Endothelial cell of umbilical vein (primary cell): ENCODE data around the gene EVC2. TPM values are rescaled to one million over a fixed set of nuclear protein-coding genes. Genes with fewer than 3 reads are reported as not detected.

ENCODE experiments used
- BruUV-seq: library from RNA; stranded (reverse); fragments of 400-500 nt; replicated peaks from 2 replicates; lab custom pipeline; 2021; lab: Mats Ljungman, UMichigan
- CTCF ChIA-PET: fragments of 300-600, 350-600 bp; sonication (Branson Sonifier 250); formaldehyde crosslinking; loops from one replicate; lab custom pipeline; 2021; ENCODE audit warnings: antibody characterized with exemption, inconsistent platforms; lab: Charles Lee
- POLR2A ChIA-PET: fragments of 300-600, 350-600 bp; sonication (Branson Sonifier 250); formaldehyde crosslinking; loops from one replicate; lab custom pipeline; 2021; ENCODE audit warnings: antibody characterized with exemption, inconsistent platforms; lab: Charles Lee
- DNase-seq: peaks from one replicate; pipeline ENCODE4 v3.0.0-alpha.2; 2011; ENCODE audit warnings: low read depth, low spot score
- FAIRE-seq: peaks from 2 replicates; lab custom pipeline; 2011; peaks lifted over from hg19 to GRCh38; lab: Jason Lieb, UNC
- H2AFZ ChIP-seq: 2 replicates; pipeline ENCODE4 v1.6.0; 2012; ENCODE audit warnings: low read depth, low read length, control low read depth, inconsistent platforms
- H3K27ac ChIP-seq: 2 replicates; pipeline ENCODE4 v1.5.1; 2011; ENCODE audit warnings: low read depth, mild to moderate bottlenecking, control low read depth, low read length, moderate library complexity; ENCODE audit not compliant: insufficient read depth
- H3K27me3 ChIP-seq, 2 experiments: 2 replicates each; pipeline versions ENCODE4 v1.6.0 to v1.6.1; 2011; ENCODE audit warnings: low read length in 2 of 2, mixed read lengths in 1 of 2; ENCODE audit not compliant: control insufficient read depth in 2 of 2, insufficient read depth in 2 of 2
- H3K36me3 ChIP-seq, 2 experiments: 2 replicates in 1 of 2; 3 replicates in 1 of 2; pipeline ENCODE4 v1.5.1; 2011; ENCODE audit warnings: low read length in 2 of 2, mild to moderate bottlenecking in 1 of 2, moderate library complexity in 1 of 2; ENCODE audit not compliant: control insufficient read depth in 2 of 2, insufficient read depth in 2 of 2; ENCODE audit errors: extremely low read depth in 1 of 2
- H3K4me1 ChIP-seq: 3 replicates; pipeline ENCODE4 v1.5.1; 2011; ENCODE audit warnings: mild to moderate bottlenecking, low read length; ENCODE audit not compliant: control insufficient read depth, insufficient read depth; ENCODE audit errors: extremely low read depth
- H3K4me2 ChIP-seq: 2 replicates; pipeline ENCODE4 v1.6.1; 2011; ENCODE audit warnings: low read length, control low read depth, mixed read lengths; ENCODE audit not compliant: insufficient read depth
- H3K4me3 ChIP-seq, 3 experiments: fragments of 200-600 bp in 1 of 3; sonication (generic), shearing (Covaris generic) in 1 of 3; replicated peaks in 1 of 3; 2 replicates each; pipeline ENCODE4 v1.5.1; 2011 to 2016; ENCODE audit warnings: control low read depth in 3 of 3, low read length in 3 of 3, mild to moderate bottlenecking in 2 of 3, inconsistent platforms in 1 of 3, low read depth in 1 of 3, moderate library complexity in 1 of 3; ENCODE audit not compliant: insufficient read depth in 1 of 3
- H3K79me2 ChIP-seq: 2 replicates; pipeline ENCODE4 v1.6.0; 2012; ENCODE audit warnings: low read length, inconsistent platforms; ENCODE audit not compliant: control insufficient read depth, insufficient read depth
- H3K9ac ChIP-seq: replicated peaks from 2 replicates; pipeline ENCODE3; 2011; ENCODE audit warnings: low read length, control low read depth; ENCODE audit not compliant: insufficient read depth; ENCODE audit errors: extremely low read depth
- H3K9me1 ChIP-seq: replicated peaks from 3 replicates; pipeline ENCODE4 v1.6.0; 2011; ENCODE audit warnings: mild to moderate bottlenecking, low read length; ENCODE audit not compliant: control insufficient read depth, insufficient read depth; ENCODE audit errors: extremely low read depth
- H3K9me3 ChIP-seq: replicated peaks from 2 replicates; pipeline ENCODE4 v1.5.1; 2012; ENCODE audit warnings: low read length, inconsistent platforms; ENCODE audit not compliant: control insufficient read depth, insufficient read depth
- H4K20me1 ChIP-seq: replicated peaks from 2 replicates; pipeline ENCODE3; 2011; ENCODE audit warnings: mild to moderate bottlenecking, low read length; ENCODE audit not compliant: control insufficient read depth, insufficient read depth; ENCODE audit errors: extremely low read depth
- EZH2 ChIP-seq: IDR thresholded peaks from 2 replicates; pipeline ENCODE4 v1.6.1; 2012; ENCODE audit warnings: borderline replicate concordance, low read depth, mild to moderate bottlenecking, moderate library complexity, low read length, inconsistent platforms; ENCODE audit not compliant: severe bottlenecking
- FOS ChIP-seq: IDR thresholded peaks from 2 replicates; pipeline ENCODE4 v1.6.1; 2011; ENCODE audit warnings: mild to moderate bottlenecking, low read length, moderate library complexity, borderline replicate concordance; ENCODE audit not compliant: insufficient read depth
- GATA2 ChIP-seq: IDR thresholded peaks from 2 replicates; pipeline ENCODE4 v1.7.0; 2011; ENCODE audit warnings: low read depth, mild to moderate bottlenecking, moderate library complexity, mixed read lengths, low read length; ENCODE audit not compliant: insufficient read length, insufficient read depth
- JUN ChIP-seq: IDR thresholded peaks from 2 replicates; pipeline ENCODE4 v1.6.1; 2011; ENCODE audit warnings: borderline replicate concordance, low read depth; ENCODE audit not compliant: insufficient read length, insufficient read depth
- MYC ChIP-seq: IDR thresholded peaks from one replicate; pipeline ENCODE4 v1.6.1; 2011; ENCODE audit warnings: mild to moderate bottlenecking, low read depth, low read length
- POLR2A ChIP-seq: IDR thresholded peaks from 2 replicates; pipeline ENCODE4 v1.6.1; 2012; ENCODE audit warnings: low read depth, mild to moderate bottlenecking, control low read depth, low read length
- POLR2AphosphoS5 ChIP-seq: IDR thresholded peaks from 2 replicates; pipeline ENCODE4 v1.6.1; 2012; ENCODE audit warnings: low read depth, mild to moderate bottlenecking, control low read depth, low read length, moderate library complexity; ENCODE audit not compliant: insufficient read depth
- dilution Hi-C: fragments of 300-500 bp; cut with MboI; formaldehyde crosslinking; loops from one replicate; pipeline ENCODE4 v1.15.0; 2019; ENCODE audit warnings: low sequenced_read_pairs; ENCODE audit not compliant: extremely low pct_ligation_motif_present
- intact Hi-C: fragments of 100-400 bp; cut with micrococcal nuclease; formaldehyde crosslinking; loops from one replicate; pipeline ENCODE4 v1.10.0; 2022
- polyA plus RNA-seq, 4 experiments: library from polyadenylated mRNA; depleted of rRNA in 3 of 4; stranded (reverse) in 3 of 4; unstranded in 1 of 4; fragments of >200 nt; gene quantifications; 2 replicates each; pipeline versions ENCODE4 v1.2.1 to v1.2.3, GENCODE V29; 2011 to 2012; ENCODE audit warnings: missing spikeins in 1 of 4
- total RNA-seq: library from RNA; stranded (reverse); gene quantifications from 2 replicates; pipeline ENCODE4 v1.2.3, GENCODE V29; 2021
- TF ChIP-seq, protein P1 (sequence below): IDR thresholded peaks from 2 replicates; pipeline ENCODE4 v1.6.1; 2011; ENCODE audit not compliant: insufficient read depth, insufficient read length
- TF ChIP-seq, protein P2 (sequence below), 2 donors: IDR thresholded peaks; 1 replicate in 1 of 2; 2 replicates in 1 of 2; pipeline ENCODE4 v1.5.1; 2011; ENCODE audit warnings: low read length in 2 of 2, mild to moderate bottlenecking in 2 of 2, moderate library complexity in 2 of 2, control low read depth in 1 of 2, inconsistent platforms in 1 of 2, low read depth in 1 of 2; ENCODE audit not compliant: insufficient read depth in 1 of 2; ENCODE audit errors: extremely low read depth in 1 of 2

Gene EVC2
- total and polyA plus RNA-seq, 2 donors (not counting 3 experiments of a cell fraction or from before 2014, with no cell fraction given), result 1.7 to 8.8 TPM

DNA sequence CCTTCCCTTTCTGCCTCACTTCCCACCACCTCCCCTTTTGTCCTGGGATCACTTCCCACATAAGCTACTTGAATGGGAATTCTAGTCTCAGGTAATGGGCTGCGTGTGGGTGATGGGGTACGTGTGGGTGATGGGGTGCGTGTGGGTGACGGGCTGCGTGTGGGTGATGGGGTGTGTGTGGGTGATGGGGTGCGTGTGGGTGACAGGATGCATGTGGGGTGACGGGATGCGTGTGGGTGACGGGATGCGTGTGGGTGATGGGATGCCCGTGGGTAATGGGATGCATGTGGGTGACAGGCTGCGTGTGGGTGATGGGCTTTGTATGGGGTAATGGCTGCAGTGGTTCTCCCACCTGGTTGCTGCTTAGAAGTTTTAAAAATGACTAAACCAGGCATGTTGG lies 43.6 kb downstream of the EVC2 start:
- no peak for FAIRE-seq
- no TSS peak for BruUV-seq

More for the DNA sequence above, 43.6 kb downstream of the EVC2 start:
- dilution Hi-C loops (no loop called here), intact Hi-C loops (no loop called here)
- POLR2A ChIA-PET, result no interaction called here
- H3K9me1 ChIP-seq, result no peaks in the 10 kb centered on the region
- H3K27me3 ChIP-seq, result no peaks in the 10 kb centered on the region
- H3K4me3 ChIP-seq, result no peak overlapping the region
- H4K20me1 ChIP-seq, result no peaks in the 10 kb centered on the region
- CTCF ChIA-PET, result interaction anchor here (1.5 kb wide), 1 partner anchor 10 kb away, joined by 5 read pairs; no protein-coding TSS in a partner anchor
- no peak overlapping the region for H3K27ac ChIP-seq
- H3K79me2 ChIP-seq, result no peaks in the 10 kb centered on the region
- no peaks in the 10 kb centered on the region for H3K9me3 ChIP-seq
- H3K9ac ChIP-seq, result no peak overlapping the region
- no peak for DNase-seq
- H2AFZ ChIP-seq, result no peak overlapping the region
- TF ChIP-seq MYC (no peak), JUN (no peak), EZH2 (no peak), POLR2A (no peak), POLR2AphosphoS5 (no peak), FOS (no peak), GATA2 (no peak)
- TF ChIP-seq, protein P1, sequence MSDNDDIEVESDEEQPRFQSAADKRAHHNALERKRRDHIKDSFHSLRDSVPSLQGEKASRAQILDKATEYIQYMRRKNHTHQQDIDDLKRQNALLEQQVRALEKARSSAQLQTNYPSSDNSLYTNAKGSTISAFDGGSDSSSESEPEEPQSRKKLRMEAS, result no peak
- TF ChIP-seq, protein P2, sequence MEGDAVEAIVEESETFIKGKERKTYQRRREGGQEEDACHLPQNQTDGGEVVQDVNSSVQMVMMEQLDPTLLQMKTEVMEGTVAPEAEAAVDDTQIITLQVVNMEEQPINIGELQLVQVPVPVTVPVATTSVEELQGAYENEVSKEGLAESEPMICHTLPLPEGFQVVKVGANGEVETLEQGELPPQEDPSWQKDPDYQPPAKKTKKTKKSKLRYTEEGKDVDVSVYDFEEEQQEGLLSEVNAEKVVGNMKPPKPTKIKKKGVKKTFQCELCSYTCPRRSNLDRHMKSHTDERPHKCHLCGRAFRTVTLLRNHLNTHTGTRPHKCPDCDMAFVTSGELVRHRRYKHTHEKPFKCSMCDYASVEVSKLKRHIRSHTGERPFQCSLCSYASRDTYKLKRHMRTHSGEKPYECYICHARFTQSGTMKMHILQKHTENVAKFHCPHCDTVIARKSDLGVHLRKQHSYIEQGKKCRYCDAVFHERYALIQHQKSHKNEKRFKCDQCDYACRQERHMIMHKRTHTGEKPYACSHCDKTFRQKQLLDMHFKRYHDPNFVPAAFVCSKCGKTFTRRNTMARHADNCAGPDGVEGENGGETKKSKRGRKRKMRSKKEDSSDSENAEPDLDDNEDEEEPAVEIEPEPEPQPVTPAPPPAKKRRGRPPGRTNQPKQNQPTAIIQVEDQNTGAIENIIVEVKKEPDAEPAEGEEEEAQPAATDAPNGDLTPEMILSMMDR (IDR thresholded peaks at IDR 0.05; ENCODE audit: extremely low read depth in 1 of 2, insufficient read depth in 1 of 2, low read depth in 1 of 2, low read length in 2 of 2), result no peak
- no peaks in the 10 kb centered on the region for H3K4me1 ChIP-seq
- no peak overlapping the region for H3K4me2 ChIP-seq
- H3K36me3 ChIP-seq, result peaks cover 5 to 7% of the 10 kb centered on the region in 2 experiments
